Peyer's patch (tissue), 4 donors: ENCODE measurements around the gene DOCK2. TPM values are rescaled to one million over a fixed set of nuclear protein-coding genes. Genes with fewer than 3 reads are reported as not detected.
A peak's percentile ranks its signal among the peaks of the same experiment; 100 is the strongest.

Experiments used
- DNase-seq, 3 donors: peaks; one replicate each; pipeline ENCODE4 v3.0.0-alpha.2; 2017 to 2019
- H3K27ac ChIP-seq, 4 donors: fragments of 200-600 bp; sonication (generic); one replicate each; pipeline ENCODE4 v1.5.1; 2016 to 2019
- H3K27me3 ChIP-seq, 2 donors: fragments of 200-600 bp; sonication (generic); one replicate each; pipeline ENCODE4 v1.5.1; 2019
- H3K36me3 ChIP-seq, 3 donors: fragments of 200-600 bp; sonication (generic); one replicate each; pipeline ENCODE4 v1.5.1; 2016 to 2019
- H3K4me1 ChIP-seq, 4 donors: fragments of 200-600 bp; sonication (generic); one replicate each; pipeline ENCODE4 v1.5.1; 2016 to 2019
- H3K4me3 ChIP-seq, 4 donors: fragments of 200-600 bp; sonication (generic); 1 replicate in 3 of 4; 2 replicates in 1 of 4; pipeline ENCODE4 v1.5.1; 2016 to 2019; ENCODE audit warnings: mild to moderate bottlenecking in 1 of 4
- H3K9me3 ChIP-seq, 4 donors: fragments of 200-600 bp; sonication (generic); one replicate each; pipeline ENCODE4 v1.5.1; 2016 to 2019; ENCODE audit warnings: mild to moderate bottlenecking in 1 of 4
- CTCF ChIP-seq, 6 experiments: fragments of 450-650 bp in 4 of 6; fragments of 200-600 bp in 2 of 6; sonication (generic) in 1 of 6; IDR thresholded peaks; one replicate each; pipeline ENCODE4 v1.5.1; 2017 to 2019; ENCODE audit warnings: antibody characterized with exemption in 6 of 6, mild to moderate bottlenecking in 3 of 6, moderate library complexity in 1 of 6
- POLR2A ChIP-seq, 2 donors: fragments of 450-650 bp; IDR thresholded peaks; one replicate each; pipeline ENCODE4 v1.5.1; 2017; ENCODE audit warnings: antibody characterized with exemption in 2 of 2, mild to moderate bottlenecking in 2 of 2, moderate library complexity in 2 of 2
- total RNA-seq, 4 donors: library from RNA; depleted of rRNA; stranded (reverse); fragments of >200 nt; gene quantifications; one replicate each; pipeline ENCODE4 v1.1.0, GENCODE V29; 2016

Gene DOCK2
- total RNA-seq, 4 donors from 2014 or later: 13.8 to 200 (median 17.8) TPM

GRCh38 chr5:169778622-169779596 lies 141.8 kb downstream of the DOCK2 start:
- Histone ChIP-seq H3K27ac (no peak overlapping the region), H3K9me3 (no peaks in the 10 kb centered on the region), H3K27me3 (no peaks in the 10 kb centered on the region), H3K4me3 (no peak overlapping the region), H3K36me3 (no peaks in the 10 kb centered on the region), H3K4me1 (no peaks in the 10 kb centered on the region)
- TF ChIP-seq POLR2A (IDR thresholded peaks at IDR 0.05) (no peak), CTCF (IDR thresholded peaks at IDR 0.05) (no peak)
- DNase-seq: peak in 1 of 3 donors; percentile 17

GRCh38 chr5:169781420-169782345 lies 144.6 kb downstream of the DOCK2 start:
- TF ChIP-seq POLR2A (IDR thresholded peaks at IDR 0.05): no peak
- no peak for TF ChIP-seq CTCF (IDR thresholded peaks at IDR 0.05)
- no peak overlapping the region for H3K27ac ChIP-seq
- no peaks in the 10 kb centered on the region for H3K27me3 ChIP-seq
- no peak for DNase-seq
- H3K36me3 ChIP-seq: no peaks in the 10 kb centered on the region
- H3K4me1 ChIP-seq: no peaks in the 10 kb centered on the region
- no peaks in the 10 kb centered on the region for H3K9me3 ChIP-seq
- H3K4me3 ChIP-seq: no peak overlapping the region

- Histone ChIP-seq H3K36me3 (no peaks in the 10 kb centered on the region), H3K9me3 (no peaks in the 10 kb centered on the region), H3K4me3 (no peak overlapping the region), H3K4me1 (no peaks in the 10 kb centered on the region), H3K27ac (no peak overlapping the region), H3K27me3 (no peaks in the 10 kb centered on the region)
- TF ChIP-seq POLR2A (IDR thresholded peaks at IDR 0.05) (no peak), CTCF (IDR thresholded peaks at IDR 0.05) (no peak)
- DNase-seq: no peak
Measured at GRCh38 chr5:169785771-169786618, 148.9 kb downstream of the DOCK2 start.

- H3K36me3 ChIP-seq: no peaks in the 10 kb centered on the region
- no peak overlapping the region for H3K27ac ChIP-seq
- no peaks in the 10 kb centered on the region for H3K4me1 ChIP-seq
- no peak for TF ChIP-seq CTCF (IDR thresholded peaks at IDR 0.05)
- TF ChIP-seq POLR2A (IDR thresholded peaks at IDR 0.05): no peak
- DNase-seq: no peak
- H3K9me3 ChIP-seq: no peaks in the 10 kb centered on the region
- H3K4me3 ChIP-seq: no peak overlapping the region
- no peaks in the 10 kb centered on the region for H3K27me3 ChIP-seq
Measured at GRCh38 chr5:169788168-169788567, 151.1 kb downstream of the DOCK2 start.

- TF ChIP-seq POLR2A (IDR thresholded peaks at IDR 0.05): no peak
- no peak for TF ChIP-seq CTCF (IDR thresholded peaks at IDR 0.05)
- Histone ChIP-seq H3K27ac (no peak overlapping the region), H3K4me3 (no peak overlapping the region), H3K27me3 (no peaks in the 10 kb centered on the region), H3K9me3 (no peaks in the 10 kb centered on the region), H3K4me1 (no peaks in the 10 kb centered on the region), H3K36me3 (no peaks in the 10 kb centered on the region)
- no peak for DNase-seq
Measured at GRCh38 chr5:169789417-169789940, 152.4 kb downstream of the DOCK2 start.
